PC-3 (cell line): Measurements from ENCODE around the gene KCTD2. TPM values are rescaled to one million over a fixed set of nuclear protein-coding genes. Genes with fewer than 3 reads are reported as not detected.
A peak's percentile ranks its signal among the peaks of the same experiment; 100 is the strongest.

ENCODE experiments used
- ATAC-seq: fragments of 200-7000 bp; cut with Tn5 transposase; 2 replicates; pipeline ENCODE4 v1.9.1; 2020; ENCODE audit warnings: mild to moderate bottlenecking, moderate library complexity
- BruUV-seq: library from RNA; stranded (reverse); fragments of 400-500 nt; replicated peaks from 2 replicates; lab custom pipeline; 2021; lab: Mats Ljungman, UMichigan
- CTCF ChIA-PET: fragments of 300-600 bp; sonication (Branson Sonifier 250); formaldehyde crosslinking; loops from one replicate; lab custom pipeline; 2022; ENCODE audit warnings: antibody characterized with exemption; lab: Charles Lee
- POLR2A ChIA-PET: fragments of 300-600 bp; sonication (Branson Sonifier 250); formaldehyde crosslinking; loops from one replicate; lab custom pipeline; 2022; ENCODE audit warnings: antibody characterized with exemption; ENCODE audit not compliant: unreplicated experiment; lab: Charles Lee
- DNase-seq: peaks from one replicate; pipeline ENCODE4 v3.0.0-alpha.2; 2015
- H2AFZ ChIP-seq: fragments of 300-600 bp; sonication (generic); 2 replicates; pipeline ENCODE4 v1.6.0; 2016; ENCODE audit warnings: antibody characterized with exemption, low read length
- H3F3A ChIP-seq: fragments of 300-600 bp; sonication (generic); one replicate; pipeline ENCODE4 v1.6.0; 2017; ENCODE audit warnings: antibody characterized with exemption, low read length, control low read depth, mild to moderate bottlenecking; ENCODE audit not compliant: unreplicated experiment
- H3K27ac ChIP-seq: fragments of 300-600 bp; sonication (generic); 2 replicates; pipeline ENCODE4 v1.5.1; 2016; ENCODE audit warnings: mild to moderate bottlenecking, low read length
- H3K27me3 ChIP-seq: fragments of 300-600 bp; sonication (generic); 2 replicates; pipeline ENCODE4 v1.6.1; 2016; ENCODE audit warnings: low read length, mixed read lengths
- H3K36me3 ChIP-seq: fragments of 300-600 bp; sonication (generic); 2 replicates; pipeline ENCODE4 v1.6.1; 2016; ENCODE audit warnings: low read depth, mixed run types, low read length, mixed read lengths
- H3K4me1 ChIP-seq: fragments of 300-600 bp; sonication (generic); 2 replicates; pipeline ENCODE4 v1.5.1; 2016; ENCODE audit warnings: low read length; ENCODE audit not compliant: insufficient read depth
- H3K4me2 ChIP-seq: fragments of 300-600 bp; sonication (generic); 2 replicates; pipeline ENCODE4 v1.6.0; 2016; ENCODE audit warnings: low read length
- H3K4me3 ChIP-seq: fragments of 300-600 bp; sonication (generic); 2 replicates; pipeline ENCODE4 v1.5.1; 2016; ENCODE audit warnings: mild to moderate bottlenecking, low read length, mixed read lengths
- H3K79me2 ChIP-seq: fragments of 300-600 bp; sonication (generic); 2 replicates; pipeline ENCODE4 v1.6.1; 2017; ENCODE audit warnings: low read length, mixed read lengths
- H3K9ac ChIP-seq: fragments of 300-600 bp; sonication (generic); 2 replicates; pipeline ENCODE4 v1.6.0; 2016; ENCODE audit warnings: mild to moderate bottlenecking, low read length
- H3K9me2 ChIP-seq: fragments of 300-600 bp; sonication (generic); replicated peaks from 2 replicates; pipeline ENCODE4 v1.6.1; 2016; ENCODE audit warnings: mixed run types, low read length, mixed read lengths
- H3K9me3 ChIP-seq: fragments of 300-600 bp; sonication (generic); 2 replicates; pipeline ENCODE4 v1.6.1; 2016; ENCODE audit warnings: low read length, mixed read lengths
- H4K20me1 ChIP-seq: fragments of 300-600 bp; sonication (generic); 2 replicates; pipeline ENCODE4 v1.6.1; 2016; ENCODE audit warnings: low read length, mixed read lengths
- CTCF ChIP-seq: fragments of 300-600 bp; sonication (generic); conservative IDR thresholded peaks from 2 replicates; pipeline ENCODE4 v1.5.1; 2017; ENCODE audit warnings: antibody characterized with exemption, low read depth, mild to moderate bottlenecking, low read length
- EZH2 ChIP-seq: fragments of 300-600 bp; sonication (generic); IDR thresholded peaks from one replicate; pipeline ENCODE4 v1.6.1; 2017; ENCODE audit warnings: antibody characterized with exemption, mild to moderate bottlenecking, low read length; ENCODE audit not compliant: unreplicated experiment
- EZH2phosphoT487 ChIP-seq: fragments of 300-600 bp; sonication (generic); IDR thresholded peaks from 2 replicates; pipeline ENCODE4 v1.6.1; 2018; ENCODE audit warnings: mild to moderate bottlenecking, antibody characterized with exemption, low read length, borderline replicate concordance
- intact Hi-C: fragments of 100-400 bp; cut with micrococcal nuclease; formaldehyde crosslinking; loops from 2 replicates; pipeline ENCODE4 v1.9.0; 2023
- total RNA-seq: library from RNA; depleted of rRNA; stranded (reverse); fragments of >200 nt; gene quantifications from 2 replicates; pipeline ENCODE4 v1.2.3, GENCODE V29; 2014

Gene KCTD2
- total RNA-seq, 1 experiment from 2014 or later: 28.0 TPM

GRCh38 chr17:75108193-75108592, 61.2 kb downstream of the KCTD2 start:
- Histone ChIP-seq H3K79me2 (peaks cover 30% of the 10 kb centered on the region), H3K9ac (no peak overlapping the region), H3K27me3 (no peaks in the 10 kb centered on the region), H3K4me1 (peaks cover 24% of the 10 kb centered on the region; the same call in 1 of the 2 replicates), H3K4me3 (no peak overlapping the region), H3K4me2 (no peak overlapping the region), H3K36me3 (no peaks in the 10 kb centered on the region), H3K9me3 (no peaks in the 10 kb centered on the region), H2AFZ (no peak overlapping the region), H4K20me1 (no peaks in the 10 kb centered on the region), H3K9me2 (no peaks in the 10 kb centered on the region), H3F3A (no peaks in the 10 kb centered on the region), H3K27ac (no peak overlapping the region)
- intact Hi-C loops: no loop called here
- no peak for TF ChIP-seq CTCF
- no peak for TF ChIP-seq EZH2phosphoT487
- no peak for TF ChIP-seq EZH2
- DNase-seq (no peak), ATAC-seq (no peak)
- ChIA-PET POLR2A (no interaction called here), CTCF (no interaction called here)
- BruUV-seq: no TSS peak

DNA sequence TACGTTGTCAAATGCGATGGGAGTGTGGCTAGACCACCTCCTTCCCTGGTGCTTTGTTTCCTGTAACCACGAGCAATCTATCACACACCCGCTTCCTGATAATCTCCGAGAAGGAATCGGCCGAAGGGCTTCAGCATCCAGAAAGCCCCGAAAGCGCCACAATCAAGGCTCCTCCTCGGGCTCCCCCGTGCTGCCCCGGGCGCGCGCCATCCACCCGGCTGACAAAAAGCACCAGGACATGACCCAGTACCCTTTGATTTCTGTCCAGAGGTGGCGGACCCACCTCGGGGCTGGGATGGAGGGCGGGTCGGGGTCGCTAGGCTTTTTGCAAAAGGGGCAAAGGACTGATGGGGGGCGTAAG, 62.0 kb downstream of the KCTD2 start:
- Histone ChIP-seq H3K79me2 (peaks cover 36% of the 10 kb centered on the region), H3K4me1 (peaks cover 29% of the 10 kb centered on the region), H3K9me3 (no peaks in the 10 kb centered on the region), H3K27me3 (no peaks in the 10 kb centered on the region), H3K4me3 (peak overlapping the region; percentile 97), H3K27ac (no peak overlapping the region), H3K9me2 (no peaks in the 10 kb centered on the region), H3K36me3 (no peaks in the 10 kb centered on the region), H4K20me1 (no peaks in the 10 kb centered on the region), H3K4me2 (peak overlapping the region; percentile 91), H3F3A (no peaks in the 10 kb centered on the region), H3K9ac (peak overlapping the region; percentile 74), H2AFZ (peak overlapping the region; percentile 85; the same call in 1 of the 2 replicates)
- ATAC-seq (no peak), DNase-seq (no peak)
- CTCF ChIA-PET: interaction anchor here (0.6 to 1.0 kb wide), 3 partner anchors 39 to 92 kb away, joined by 3 to 7 read pairs (median 5); no protein-coding TSS in a partner anchor
- intact Hi-C loops: loop anchor here (1.0 kb wide), 1 partner anchor 39 kb away; no protein-coding TSS in a partner anchor
- no TSS peak for BruUV-seq
- TF ChIP-seq EZH2phosphoT487: no peak
- POLR2A ChIA-PET: interaction anchor here (0.6 kb wide), 1 partner anchor 122 kb away, joined by 6 read pairs; the partner anchor contains the start of gene CDR2L

DNA sequence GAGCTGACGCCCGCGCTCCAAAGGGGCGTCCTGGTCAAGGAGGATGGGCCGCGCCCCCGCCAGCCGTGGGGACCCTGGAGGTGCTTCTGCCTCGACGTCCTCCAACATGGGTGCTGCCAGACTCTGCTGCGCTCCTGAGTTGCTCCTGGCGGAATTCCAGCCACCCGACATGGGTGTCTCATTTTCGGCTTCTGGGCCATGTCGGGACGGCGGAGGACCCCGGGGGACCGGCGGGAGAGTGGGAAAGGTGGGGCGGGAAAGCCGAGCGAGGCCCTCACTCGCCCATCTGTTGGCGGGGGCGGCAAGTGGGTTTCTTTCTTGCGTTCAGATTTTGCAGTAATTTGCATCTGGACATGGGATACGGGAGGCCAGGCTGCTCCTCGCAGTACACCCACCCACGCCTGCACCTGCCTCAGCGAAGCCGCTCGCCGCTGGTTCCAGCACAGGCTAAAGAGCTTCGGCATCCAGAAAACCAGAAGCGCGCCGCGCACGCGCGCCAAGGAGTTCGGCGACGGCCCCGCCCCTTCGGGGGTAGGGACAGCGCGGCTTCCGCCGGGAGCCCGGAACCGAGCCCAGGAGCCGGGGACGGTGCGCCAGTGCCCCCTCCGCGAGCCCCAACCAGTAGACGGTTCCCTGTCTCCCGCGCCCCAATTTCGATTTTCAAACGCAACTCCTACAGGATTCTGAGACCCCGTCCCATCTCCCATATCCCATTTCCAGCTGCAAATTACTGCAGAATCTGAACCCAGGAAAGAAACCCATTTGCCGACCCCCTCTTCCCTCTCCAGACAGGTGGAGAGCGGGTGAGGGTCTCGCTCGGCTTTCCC, 62.6 kb downstream of the KCTD2 start, which contains the start of gene ARMC7:
TSS of gene ARMC7 (plus strand) at position 563 of the 827 bp plus-strand sequence. CDS start 320 bp downstream, outside the sequence.
- Histone ChIP-seq H2AFZ (peak within 1 kb of the TSS; percentile 85), H3K27me3 (no peaks in the 10 kb centered on the region), H3K9me3 (no peaks in the 10 kb centered on the region), H3K9ac (peak within 1 kb of the TSS; percentile 74), H3K79me2 (peaks cover 41% of the 10 kb centered on the region), H3K4me1 (peaks cover 35% of the 10 kb centered on the region), H3K9me2 (no peaks in the 10 kb centered on the region), H3F3A (no peaks in the 10 kb centered on the region), H3K36me3 (no peaks in the 10 kb centered on the region), H3K4me3 (peak within 1 kb of the TSS; percentile 97), H3K27ac (no peak within 1 kb of the TSS), H3K4me2 (peak within 1 kb of the TSS; percentile 91), H4K20me1 (no peaks in the 10 kb centered on the region)
- POLR2A ChIA-PET: interaction anchor here (0.6 kb wide), 4 partner anchors 13 to 122 kb away, joined by 3 to 6 read pairs (median 4); partner anchors contain the start of gene CDR2L
- CTCF ChIA-PET: interaction anchor here (0.6 to 1.0 kb wide), 4 partner anchors 40 to 287 kb away, joined by 3 to 7 read pairs (median 4); no protein-coding TSS in a partner anchor
- TF ChIP-seq EZH2phosphoT487 (no peak), EZH2 (no peak), CTCF (peak; percentile 19; the same call in 1 of the 2 replicates)
- DNase-seq: peak; percentile 96
- TSS peak; percentile 93 for BruUV-seq
- ATAC-seq: peak; percentile 63
- intact Hi-C loops: loop anchor here (1.0 to 10.0 kb wide), 2 partner anchors 39 to 305 kb away; no protein-coding TSS in a partner anchor
